Prostate gland (tissue), 2 donors: ENCODE results near the gene GPSM1.

Source experiments
- CTCF ChIP-seq, 4 experiments: fragments of 200-600 bp in 2 of 4; fragments of 450-650 bp in 2 of 4; sonication (generic) in 2 of 4; IDR thresholded peaks; 1 replicate in 3 of 4; 2 replicates in 1 of 4; pipeline ENCODE4 v1.5.1; 2016 to 2019; ENCODE audit warnings: antibody characterized with exemption in 4 of 4, mild to moderate bottlenecking in 2 of 4, moderate library complexity in 2 of 4
- POLR2A ChIP-seq: fragments of 450-650 bp; IDR thresholded peaks from one replicate; pipeline ENCODE4 v1.6.1; 2016; ENCODE audit warnings: antibody characterized with exemption, mild to moderate bottlenecking

- TF ChIP-seq POLR2A (no peak), CTCF (IDR thresholded peaks at IDR 0.05) (no peak)
These were observed 78.1 kb downstream of the GPSM1 start for GRCh38 chr9:136405481-136405880.
